ENCODE measurements around the gene TLK1.
"Not testable (repeated sequence)": the region's sequence is repeated elsewhere in the genome, so short reads cannot be mapped to it uniquely, and the experiment has no call there.

The TLK1 gene

GRCh38 chr2:171081649-171082111 lies 79.0 kb downstream of the TLK1 start:
- DNase-seq (ENCODE audit: low read depth), result no peak

GRCh38 chr2:171080607-171081006 lies 80.1 kb downstream of the TLK1 start:
- DNase-seq (ENCODE audit: low read depth), result no peak

GRCh38 chr2:171076422-171076821 lies 84.3 kb downstream of the TLK1 start:
- not testable (repeated sequence) for DNase-seq (ENCODE audit: low read depth)

- DNase-seq (ENCODE audit: low read depth), result no peak
These were observed 88.5 kb downstream of the TLK1 start for GRCh38 chr2:171072164-171072563.

GRCh38 chr2:171069286-171069956 lies 91.3 kb downstream of the TLK1 start:
- no peak for DNase-seq (ENCODE audit: low read depth)

- no peak for DNase-seq (ENCODE audit: low read depth)
These were observed 94.6 kb downstream of the TLK1 start for GRCh38 chr2:171066110-171066509.

GRCh38 chr2:171057575-171057974 lies 103.1 kb downstream of the TLK1 start:
- no peak for DNase-seq (ENCODE audit: low read depth)

- no peak for DNase-seq (ENCODE audit: low read depth)
These were observed 104.4 kb downstream of the TLK1 start for GRCh38 chr2:171056307-171056706.

GRCh38 chr2:171049691-171050090 lies 111.0 kb downstream of the TLK1 start:
- no peak for DNase-seq (ENCODE audit: low read depth)

- no peak for DNase-seq (ENCODE audit: low read depth)
These were observed 114.6 kb downstream of the TLK1 start for GRCh38 chr2:171046048-171046560.

- no peak for DNase-seq (ENCODE audit: low read depth)
These were observed 116.3 kb downstream of the TLK1 start for GRCh38 chr2:171044416-171044815.

- DNase-seq (ENCODE audit: low read depth), result no peak
These were observed 118.3 kb downstream of the TLK1 start for GRCh38 chr2:171042253-171042969.

- DNase-seq (ENCODE audit: low read depth), result no peak
These were observed 124.2 kb downstream of the TLK1 start for GRCh38 chr2:171036532-171036931.

- no peak for DNase-seq (ENCODE audit: low read depth)
These were observed 126.4 kb downstream of the TLK1 start for GRCh38 chr2:171034315-171034714.

GRCh38 chr2:171025214-171025613 lies 135.5 kb downstream of the TLK1 start:
- no peak for DNase-seq (ENCODE audit: low read depth)

- DNase-seq (ENCODE audit: low read depth), result no peak
These were observed 142.2 kb downstream of the TLK1 start for GRCh38 chr2:171018522-171018921.

GRCh38 chr2:171016125-171016524 lies 144.6 kb downstream of the TLK1 start:
- DNase-seq (ENCODE audit: low read depth), result no peak

- no peak for DNase-seq (ENCODE audit: low read depth)
These were observed 146.8 kb downstream of the TLK1 start for GRCh38 chr2:171013851-171014250.

- DNase-seq (ENCODE audit: low read depth), result no peak
These were observed 151.3 kb downstream of the TLK1 start for GRCh38 chr2:171009386-171009785.

- no peak for DNase-seq (ENCODE audit: low read depth)
These were observed 152.0 kb downstream of the TLK1 start for GRCh38 chr2:171008550-171009205.

GRCh38 chr2:171004833-171005232 lies 155.9 kb downstream of the TLK1 start:
- DNase-seq (ENCODE audit: low read depth), result no peak

- no peak for DNase-seq (ENCODE audit: low read depth)
These were observed 156.3 kb downstream of the TLK1 start for GRCh38 chr2:171004363-171004762.

GRCh38 chr2:170999654-171000053 lies 161.0 kb downstream of the TLK1 start:
- DNase-seq (ENCODE audit: low read depth), result no peak
